Metanephros (tissue), 1 donor: ENCODE data around the gene TMEM108. TPM values are rescaled to one million over a fixed set of nuclear protein-coding genes. Genes with fewer than 3 reads are reported as not detected.

Experiments
- total RNA-seq: library from RNA; depleted of rRNA; stranded (reverse); fragments of >200 nt; gene quantifications from one replicate; pipeline ENCODE4 v1.2.3, GENCODE V29; 2014

The TMEM108 gene
- total RNA-seq, result 1.8 TPM

GRCh38 chr3:133038089-133038730, at the start of gene TMEM108:
TMEM108 (plus strand) TSS chr3:133038391.

DNA sequence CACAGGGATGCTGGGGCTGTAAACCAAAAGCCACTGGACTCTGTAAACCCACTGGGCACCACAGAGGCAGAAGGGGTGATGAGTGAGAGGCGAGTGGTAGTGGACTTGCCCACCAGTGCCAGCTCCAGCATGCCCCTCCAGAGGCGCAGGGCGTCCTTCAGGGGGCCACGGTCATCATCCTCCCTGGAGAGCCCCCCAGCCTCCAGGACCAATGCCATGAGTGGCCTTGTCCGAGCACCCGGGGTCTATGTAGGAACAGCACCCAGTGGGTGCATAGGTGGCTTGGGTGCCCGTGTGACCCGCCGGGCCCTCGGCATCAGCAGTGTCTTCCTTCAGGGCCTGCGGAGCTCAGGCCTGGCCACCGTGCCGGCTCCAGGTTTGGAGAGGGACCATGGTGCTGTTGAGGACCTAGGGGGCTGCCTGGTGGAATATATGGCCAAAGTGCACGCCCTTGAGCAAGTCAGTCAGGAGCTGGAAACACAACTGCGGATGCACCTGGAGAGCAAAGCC, 361.9 kb downstream of the TMEM108 start, which contains the start of gene BFSP2:
TSS of gene BFSP2 (plus strand) at position 51 of the 510 bp plus-strand sequence. CDS start at position 79, 28 bp downstream.

